BLaER1 treated with 17β-estradiol and CSF1 and Interleukin-3, amounts not matched to agents 10 nM and 100 nM (cell line): ENCODE data around the gene C11orf58.

Experiments used
- H3K27ac ChIP-seq, 11 experiments: shearing (Covaris generic); formaldehyde crosslinking; 2 replicates each; pipeline ENCODE4 v1.8.1; 2022
- H3K27me3 ChIP-seq, 11 experiments: shearing (Covaris generic); formaldehyde crosslinking; 2 replicates each; pipeline ENCODE4 v1.8.1; 2022
- H3K36me3 ChIP-seq, 11 experiments: shearing (Covaris generic); formaldehyde crosslinking; 2 replicates each; pipeline ENCODE4 v1.8.1; 2022
- H3K4me1 ChIP-seq, 10 experiments: shearing (Covaris generic); formaldehyde crosslinking; 2 replicates each; pipeline ENCODE4 v1.8.1; 2022
- H3K4me2 ChIP-seq, 11 experiments: shearing (Covaris generic); formaldehyde crosslinking; 2 replicates each; pipeline ENCODE4 v1.8.1; 2022
- H3K4me3 ChIP-seq, 10 experiments: shearing (Covaris generic); formaldehyde crosslinking; 2 replicates each; pipeline ENCODE4 v1.8.1; 2022
- H3K9ac ChIP-seq, 11 experiments: shearing (Covaris generic); formaldehyde crosslinking; 2 replicates each; pipeline ENCODE4 v1.8.1; 2022
- H3K9me3 ChIP-seq, 11 experiments: shearing (Covaris generic); formaldehyde crosslinking; replicated peaks in 1 of 11; 2 replicates each; pipeline ENCODE4 v1.8.1; 2022
- H4K20me1 ChIP-seq, 11 experiments: shearing (Covaris generic); formaldehyde crosslinking; 2 replicates each; pipeline ENCODE4 v1.8.1; 2022
- Cebpa-rat ChIP-seq, 11 experiments: shearing (Covaris generic); IDR thresholded peaks; 2 replicates each; pipeline ENCODE4 v1.8.1; 2022

Gene C11orf58

DNA sequence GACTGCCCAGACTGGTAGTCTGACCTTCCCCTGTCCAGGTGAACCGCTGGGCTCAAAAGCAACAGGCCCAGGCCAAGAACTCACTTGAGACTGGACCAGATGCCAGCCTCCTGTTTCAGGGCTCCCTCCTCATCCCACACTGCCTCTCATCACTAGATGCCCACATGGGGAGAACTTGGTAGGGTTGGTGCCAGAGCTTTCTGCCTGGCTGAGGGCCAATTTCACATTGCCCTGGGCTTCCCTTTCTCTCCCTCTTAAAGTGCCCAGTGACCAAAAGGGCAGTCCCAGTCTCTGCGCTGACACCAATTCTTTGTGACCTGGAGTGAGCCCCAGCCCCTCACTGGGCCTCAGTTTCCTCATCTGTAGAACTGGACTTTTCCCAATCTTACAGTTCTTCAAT lies 41.7 kb downstream of the C11orf58 start:
- H3K4me3 ChIP-seq: no peak overlapping the region
- no peaks in the 10 kb centered on the region; a peak in 1 of 22 replicates for H4K20me1 ChIP-seq
- no peak overlapping the region for H3K27ac ChIP-seq
- peak overlapping the region in 2 of 11 experiments; percentile 6 to 57; a peak in 2 of 22 replicates for H3K4me2 ChIP-seq
- no peaks in the 10 kb centered on the region for H3K9me3 ChIP-seq
- no peaks in the 10 kb centered on the region for H3K36me3 ChIP-seq
- no peak for TF ChIP-seq Cebpa-rat (IDR thresholded peaks at IDR 0.05)
- no peak overlapping the region for H3K9ac ChIP-seq
- peaks cover 4 to 32% (median 9%) of the 10 kb centered on the region in 10 experiments; a peak in 12 of 20 replicates for H3K4me1 ChIP-seq
- H3K27me3 ChIP-seq: no peaks in the 10 kb centered on the region

DNA sequence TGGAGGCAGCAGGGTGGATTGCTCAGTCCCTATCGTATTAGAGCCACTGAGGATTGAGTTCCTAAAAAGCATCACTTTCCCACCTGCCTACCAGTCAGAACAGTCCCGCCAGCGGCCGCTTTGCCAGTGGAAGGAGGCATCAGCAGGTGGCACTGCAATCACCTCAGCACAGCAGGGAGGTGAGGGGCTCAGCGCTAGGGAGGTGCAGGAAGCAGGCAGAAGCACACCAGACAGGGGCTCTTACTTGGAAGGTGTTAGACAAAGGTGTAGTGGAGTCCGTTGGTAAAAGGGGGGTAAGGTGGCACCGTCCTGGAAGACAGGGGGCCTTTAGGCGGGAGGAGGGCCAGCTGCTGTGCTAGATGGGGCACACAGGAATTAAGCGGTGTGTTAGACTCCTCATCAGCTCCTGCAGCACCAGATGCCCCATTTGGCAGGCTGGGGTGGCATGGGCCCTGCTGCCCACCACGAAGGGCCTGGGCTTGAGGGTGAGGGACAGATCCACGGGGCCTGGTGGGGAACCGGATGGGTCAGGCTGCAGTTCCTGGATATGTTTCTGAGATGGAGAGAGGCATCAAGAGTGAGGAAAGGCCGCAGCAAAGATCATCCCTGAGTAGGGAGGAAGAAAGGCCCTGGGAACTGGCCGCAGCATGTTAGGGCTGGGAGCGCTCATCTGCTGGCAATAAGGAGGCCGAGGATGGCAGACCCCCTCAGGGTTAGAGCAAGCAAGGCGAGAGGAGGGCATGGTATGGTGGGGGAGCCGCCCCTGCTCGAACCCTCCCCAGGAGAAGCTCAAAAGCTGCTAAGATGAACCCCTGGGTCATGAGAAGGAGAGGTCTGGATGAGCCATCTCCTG lies 42.5 kb downstream of the C11orf58 start:
- H3K27me3 ChIP-seq: no peaks in the 10 kb centered on the region
- no peaks in the 10 kb centered on the region; a peak in 1 of 22 replicates for H4K20me1 ChIP-seq
- peaks cover 4 to 34% (median 10%) of the 10 kb centered on the region in 10 experiments; a peak in 12 of 20 replicates for H3K4me1 ChIP-seq
- H3K36me3 ChIP-seq: no peaks in the 10 kb centered on the region
- no peak overlapping the region for H3K9ac ChIP-seq
- TF ChIP-seq Cebpa-rat (IDR thresholded peaks at IDR 0.05): no peak
- H3K9me3 ChIP-seq: no peaks in the 10 kb centered on the region
- H3K4me3 ChIP-seq: no peak overlapping the region
- no peak overlapping the region for H3K4me2 ChIP-seq
- H3K27ac ChIP-seq: no peak overlapping the region

DNA sequence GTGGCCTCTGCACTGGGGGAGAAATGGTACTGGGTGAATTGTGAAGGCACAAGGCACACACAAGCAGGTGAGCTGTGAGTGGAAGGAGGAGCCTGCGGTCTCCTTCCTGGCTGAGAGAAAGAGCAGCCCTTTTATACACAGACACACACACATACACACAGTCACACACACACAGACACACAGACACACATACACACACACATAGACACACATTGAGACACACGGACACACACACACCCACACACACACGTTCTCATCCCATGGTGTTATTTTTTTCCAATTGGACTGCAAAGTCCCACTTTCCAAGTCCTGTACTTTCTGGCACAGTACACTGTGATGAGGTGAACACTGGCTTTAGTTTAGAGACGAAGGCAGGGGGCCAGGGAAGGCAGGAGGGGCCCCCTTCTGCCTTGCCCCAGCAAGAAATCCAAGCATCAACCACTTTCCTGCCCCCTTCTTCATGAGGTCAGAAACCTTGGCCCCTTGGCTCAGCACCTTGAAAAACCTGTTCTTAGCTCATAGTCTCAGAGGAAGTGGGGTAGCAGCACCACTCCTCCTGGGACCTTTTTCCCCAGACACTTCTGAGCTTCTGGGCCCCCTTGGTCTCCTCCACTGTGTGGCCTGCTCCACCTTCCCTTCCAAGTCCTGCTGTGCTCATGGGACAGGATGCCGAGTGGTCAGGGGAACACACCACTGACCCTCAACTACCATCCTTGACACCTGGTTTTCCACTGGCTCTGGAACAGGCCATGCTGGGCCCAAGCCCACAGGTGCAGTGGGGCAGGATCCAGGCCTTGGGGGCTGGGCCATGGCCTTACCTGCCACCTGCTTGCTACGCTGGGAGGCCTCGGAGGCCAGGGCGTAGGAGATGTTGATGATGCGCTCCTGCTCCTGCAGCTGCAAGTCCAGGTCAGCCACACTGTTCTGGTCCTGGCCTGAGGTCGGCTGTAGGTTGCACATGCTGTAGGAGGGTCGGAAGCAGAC lies 43.8 kb downstream of the C11orf58 start:
- no peak overlapping the region for H3K27ac ChIP-seq

DNA sequence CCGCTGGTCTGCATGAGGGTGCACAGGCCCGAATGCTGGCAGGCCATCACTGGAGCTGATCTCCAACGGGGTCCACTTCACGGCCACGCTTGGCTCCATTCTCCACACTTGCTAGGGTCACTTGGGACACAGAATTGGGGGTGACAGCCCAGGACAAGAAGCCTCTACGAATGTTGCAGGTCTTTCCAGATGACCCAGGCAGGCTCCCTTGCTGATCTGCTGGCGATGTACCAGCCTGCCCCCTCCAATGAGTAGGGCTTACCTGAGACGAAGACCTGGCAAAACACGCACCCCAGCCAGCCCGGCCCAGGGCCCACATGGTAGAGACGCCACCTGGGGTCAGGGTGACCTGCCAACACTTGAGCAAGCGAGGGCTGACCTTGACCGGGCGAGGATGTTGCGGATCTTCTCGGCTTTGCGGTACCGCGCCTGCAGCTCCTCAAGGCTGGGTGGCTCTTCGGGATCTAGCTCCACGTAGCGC lies 44.9 kb downstream of the C11orf58 start:
- H3K36me3 ChIP-seq: no peaks in the 10 kb centered on the region
- H3K9me3 ChIP-seq: no peaks in the 10 kb centered on the region
- H3K27me3 ChIP-seq: no peaks in the 10 kb centered on the region
- H3K9ac ChIP-seq: no peak overlapping the region
- no peak overlapping the region for H3K4me3 ChIP-seq
- no peak for TF ChIP-seq Cebpa-rat (IDR thresholded peaks at IDR 0.05)
- no peaks in the 10 kb centered on the region; a peak in 1 of 22 replicates for H4K20me1 ChIP-seq
- peaks cover 4 to 34% (median 10%) of the 10 kb centered on the region in 10 experiments; a peak in 12 of 20 replicates for H3K4me1 ChIP-seq
- no peak overlapping the region for H3K27ac ChIP-seq
- no peak overlapping the region for H3K4me2 ChIP-seq

More for the DNA sequence above, 43.8 kb downstream of the C11orf58 start:
- Histone ChIP-seq H3K4me3 (no peak overlapping the region), H3K36me3 (no peaks in the 10 kb centered on the region), H3K4me1 (peaks cover 4 to 34% (median 10%) of the 10 kb centered on the region in 10 experiments; a peak in 12 of 20 replicates), H3K9me3 (no peaks in the 10 kb centered on the region), H3K27me3 (no peaks in the 10 kb centered on the region), H3K9ac (no peak overlapping the region), H4K20me1 (no peaks in the 10 kb centered on the region; a peak in 1 of 22 replicates), H3K4me2 (peak overlapping the region in 3 of 11 experiments; percentile 3 to 12 (median 5); a peak in 3 of 22 replicates)
- no peak for TF ChIP-seq Cebpa-rat (IDR thresholded peaks at IDR 0.05)

DNA sequence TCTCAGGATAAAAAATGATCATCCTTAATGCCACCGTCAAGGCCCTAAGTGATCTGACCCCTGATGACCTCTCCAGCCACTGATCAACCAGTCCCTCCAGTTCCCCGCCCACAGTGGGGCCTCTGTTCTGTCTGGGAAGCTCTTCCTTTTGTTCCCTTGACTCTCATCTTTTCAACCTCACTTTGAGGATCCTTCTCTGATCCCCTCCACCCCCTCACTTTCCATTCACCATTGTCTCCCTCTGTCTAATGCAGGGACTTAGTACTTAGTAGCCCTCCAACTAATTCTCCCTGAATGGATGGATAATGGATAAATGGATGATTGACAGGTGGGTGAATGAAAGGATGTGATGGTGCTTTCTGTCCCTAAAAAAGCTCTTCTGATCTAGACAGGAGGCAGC lies 45.6 kb downstream of the C11orf58 start:
- H3K4me2 ChIP-seq: peak overlapping the region in 2 of 11 experiments; percentile 38 to 52; a peak in 4 of 22 replicates
- no peaks in the 10 kb centered on the region for H3K9me3 ChIP-seq
- no peak for TF ChIP-seq Cebpa-rat (IDR thresholded peaks at IDR 0.05)
- no peak overlapping the region for H3K27ac ChIP-seq
- no peaks in the 10 kb centered on the region for H3K36me3 ChIP-seq
- H4K20me1 ChIP-seq: no peaks in the 10 kb centered on the region; a peak in 1 of 22 replicates
- H3K9ac ChIP-seq: no peak overlapping the region; a peak in 2 of 22 replicates
- no peaks in the 10 kb centered on the region for H3K27me3 ChIP-seq
- H3K4me1 ChIP-seq: peaks cover 6 to 37% (median 10%) of the 10 kb centered on the region in 10 experiments; a peak in 14 of 20 replicates
- H3K4me3 ChIP-seq: no peak overlapping the region

DNA sequence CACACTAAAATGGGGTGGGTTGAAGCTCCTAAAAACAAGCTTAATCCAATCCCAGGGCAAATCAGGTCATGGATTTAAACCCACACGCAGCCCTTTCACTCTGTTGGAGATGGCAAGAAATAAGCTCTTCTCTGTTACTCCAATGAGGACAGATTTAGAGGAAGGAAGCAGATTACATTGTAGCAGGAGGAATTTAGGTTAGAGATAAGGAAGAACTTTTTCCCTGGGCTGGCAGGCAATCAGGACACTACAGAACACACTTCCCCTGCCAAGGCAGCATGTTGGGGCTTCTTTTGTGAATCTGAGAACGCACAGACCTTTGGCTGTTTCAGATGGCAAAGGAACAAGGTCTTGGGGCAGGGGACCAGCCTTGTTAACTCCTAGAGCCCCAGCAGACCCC lies 46.2 kb downstream of the C11orf58 start:
- Histone ChIP-seq H3K27me3 (no peaks in the 10 kb centered on the region), H4K20me1 (peaks cover 0 to 4% (median 0%) of the 10 kb centered on the region in 11 experiments; a peak in 1 of 22 replicates), H3K9me3 (no peaks in the 10 kb centered on the region), H3K4me1 (peaks cover 6 to 37% (median 10%) of the 10 kb centered on the region in 10 experiments; a peak in 15 of 20 replicates), H3K27ac (no peak overlapping the region), H3K4me2 (peak overlapping the region in 2 of 11 experiments; percentile 38 to 52; a peak in 4 of 22 replicates), H3K36me3 (no peaks in the 10 kb centered on the region), H3K9ac (no peak overlapping the region; a peak in 2 of 22 replicates), H3K4me3 (no peak overlapping the region)
- TF ChIP-seq Cebpa-rat (IDR thresholded peaks at IDR 0.05): no peak

DNA sequence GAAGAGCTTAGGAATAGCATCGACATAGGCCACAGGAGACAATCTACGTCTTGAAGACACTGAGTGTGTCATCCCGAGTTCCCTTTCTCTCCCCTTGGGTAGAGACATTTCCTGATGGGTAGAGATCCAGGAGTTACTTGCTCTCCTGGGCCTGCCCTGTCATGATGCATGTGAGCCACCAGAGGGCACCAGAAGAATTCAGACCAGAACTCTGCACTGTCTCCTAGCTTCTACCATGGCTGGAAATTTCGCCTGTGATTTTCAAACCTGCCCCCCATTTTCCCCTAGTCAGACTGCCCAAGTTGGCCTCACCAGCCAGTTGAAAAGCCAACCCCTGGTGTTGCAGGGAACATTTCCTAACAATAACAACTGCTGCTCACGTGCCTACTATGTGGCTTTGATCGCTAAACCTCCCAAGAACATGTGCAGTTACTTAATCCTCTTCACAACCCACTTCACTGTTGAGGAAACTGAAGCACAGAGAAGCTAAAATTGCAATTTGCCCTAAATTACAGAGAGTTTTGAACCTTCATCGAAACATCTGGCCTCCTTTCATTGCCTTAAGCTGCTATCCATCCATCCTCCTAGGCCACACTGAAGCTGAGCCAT lies 47.2 kb downstream of the C11orf58 start:
- H3K9me3 ChIP-seq: no peaks in the 10 kb centered on the region
- H3K9ac ChIP-seq: no peak overlapping the region; a peak in 1 of 22 replicates
- peaks cover 0 to 4% (median 0%) of the 10 kb centered on the region in 11 experiments; a peak in 1 of 22 replicates for H4K20me1 ChIP-seq
- H3K4me1 ChIP-seq: peaks cover 13 to 39% (median 18%) of the 10 kb centered on the region in 10 experiments
- H3K4me3 ChIP-seq: no peak overlapping the region
- H3K4me2 ChIP-seq: no peak overlapping the region
- no peaks in the 10 kb centered on the region for H3K36me3 ChIP-seq
- no peak for TF ChIP-seq Cebpa-rat (IDR thresholded peaks at IDR 0.05)
- no peaks in the 10 kb centered on the region for H3K27me3 ChIP-seq
- H3K27ac ChIP-seq: no peak overlapping the region

DNA sequence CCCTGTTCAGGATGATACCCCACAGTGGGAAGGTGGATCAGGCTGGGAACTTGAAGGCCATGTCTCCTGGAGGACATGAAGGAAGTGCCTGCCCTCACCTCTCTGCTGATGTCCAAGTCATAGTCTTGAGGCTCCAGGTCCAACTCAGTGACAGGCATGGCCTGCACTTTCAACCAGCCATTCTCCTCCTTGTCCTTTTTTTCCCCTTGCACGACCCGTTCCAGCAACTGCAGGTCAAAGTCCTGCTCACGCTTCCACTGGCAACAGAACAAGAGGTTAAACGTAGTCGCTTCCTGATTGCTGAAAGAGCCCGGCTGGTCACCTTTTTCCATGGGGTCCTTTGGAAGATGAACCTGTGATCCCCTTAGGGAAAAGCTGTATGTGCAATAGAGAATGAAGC lies 47.7 kb downstream of the C11orf58 start:
- peak overlapping the region in 1 of 11 experiments; percentile 13; a peak in 1 of 22 replicates for H3K9ac ChIP-seq
- H3K4me1 ChIP-seq: peaks cover 15 to 44% (median 23%) of the 10 kb centered on the region in 10 experiments
- no peak overlapping the region for H3K4me3 ChIP-seq
- H4K20me1 ChIP-seq: peaks cover 0 to 4% (median 0%) of the 10 kb centered on the region in 11 experiments; a peak in 1 of 22 replicates
- H3K4me2 ChIP-seq: no peak overlapping the region
- no peaks in the 10 kb centered on the region for H3K9me3 ChIP-seq
- no peaks in the 10 kb centered on the region for H3K36me3 ChIP-seq
- H3K27me3 ChIP-seq: no peaks in the 10 kb centered on the region
- no peak overlapping the region for H3K27ac ChIP-seq
- TF ChIP-seq Cebpa-rat (IDR thresholded peaks at IDR 0.05): no peak
